Endothelial cell (in vitro differentiated cells): ENCODE data around the gene GALK2. TPM values are rescaled to one million over a fixed set of nuclear protein-coding genes. Genes with fewer than 3 reads are reported as not detected.
A peak's percentile ranks its signal among the peaks of the same experiment; 100 is the strongest.

Source experiments
- DNase-seq: peaks from one replicate; pipeline ENCODE4 v3.0.0; 2021; ENCODE audit warnings: low spot score
- H3K27ac Mint-ChIP-seq: one replicate; pipeline ENCODE4 v1.8.0; 2021; ENCODE audit warnings: mixed read lengths, inconsistent platforms; ENCODE audit not compliant: unreplicated experiment
- H3K27me3 Mint-ChIP-seq: one replicate; pipeline ENCODE4 v1.8.0; 2021; ENCODE audit warnings: mild to moderate bottlenecking, moderate library complexity, mixed read lengths, inconsistent platforms; ENCODE audit not compliant: unreplicated experiment
- H3K36me3 Mint-ChIP-seq: one replicate; pipeline ENCODE4 v1.8.0; 2021; ENCODE audit warnings: mild to moderate bottlenecking, low read depth, mixed read lengths, inconsistent platforms; ENCODE audit not compliant: unreplicated experiment
- H3K4me1 Mint-ChIP-seq: one replicate; pipeline ENCODE4 v1.8.0; 2021; ENCODE audit warnings: mild to moderate bottlenecking, mixed read lengths, inconsistent platforms; ENCODE audit not compliant: unreplicated experiment
- H3K4me3 Mint-ChIP-seq: one replicate; pipeline ENCODE4 v1.8.0; 2021; ENCODE audit warnings: mild to moderate bottlenecking, mixed read lengths, inconsistent platforms; ENCODE audit not compliant: unreplicated experiment
- H3K9me3 Mint-ChIP-seq: one replicate; pipeline ENCODE4 v1.8.0; 2021; ENCODE audit warnings: mixed read lengths, inconsistent platforms; ENCODE audit not compliant: unreplicated experiment
- CTCF ChIP-seq: fragments of 200-600 bp; sonication (generic); IDR thresholded peaks from one replicate; pipeline ENCODE4 v1.5.0; 2021; ENCODE audit warnings: antibody characterized with exemption; ENCODE audit not compliant: unreplicated experiment
- long read RNA-seq: library from polyadenylated mRNA; unstranded; transcript quantifications from one replicate; pipeline ENCODE4 v2.0.0, GENCODE V29; 2020; ENCODE audit not compliant: unreplicated experiment
- total RNA-seq: library from RNA; stranded (reverse); fragmentation: NEBNext Ultra II Directional; extraction: Animal tissue kit (Norgen Biotek cat#: 25700); gene quantifications from one replicate; pipeline ENCODE4 v1.2.1, GENCODE V29; 2021; ENCODE audit not compliant: unreplicated experiment

The GALK2 gene
- total RNA-seq, result 25.7 TPM
- long read RNA-seq, full-length matches to known transcripts, result 5 of 13 reads
- long read RNA-seq, partial matches to known transcripts, result 1 of 13 reads
- long read RNA-seq, other reads (novel, unspliced or antisense), result 7 of 13 reads

GRCh38 chr15:49169880-49170597 lies at the start of gene GALK2:
Gene GALK2 (plus strand): TSS chr15:49170247. CDS start chr15:49170323, 76 bp downstream.
- peak; percentile 74 for DNase-seq
- Mint-ChIP-seq H3K27me3 (no peaks in the 10 kb centered on the region), H3K36me3 (peaks cover 5% of the 10 kb centered on the region), H3K9me3 (no peaks in the 10 kb centered on the region), H3K4me3 (peak within 1 kb of the TSS; percentile 96), H3K27ac (peak within 1 kb of the TSS; percentile 84), H3K4me1 (peaks cover 19% of the 10 kb centered on the region)
- no peak for TF ChIP-seq CTCF

GRCh38 chr15:49120832-49121231 lies 49.2 kb upstream of the GALK2 start:
- Mint-ChIP-seq H3K4me1 (no peaks in the 10 kb centered on the region), H3K4me3 (no peak overlapping the region), H3K27ac (no peak overlapping the region), H3K9me3 (no peaks in the 10 kb centered on the region), H3K27me3 (no peaks in the 10 kb centered on the region), H3K36me3 (no peaks in the 10 kb centered on the region)
- TF ChIP-seq CTCF, result no peak
- no peak for DNase-seq

GRCh38 chr15:49121901-49122300 lies 48.1 kb upstream of the GALK2 start:
- Mint-ChIP-seq H3K9me3 (no peaks in the 10 kb centered on the region), H3K4me3 (no peak overlapping the region), H3K27ac (no peak overlapping the region), H3K27me3 (no peaks in the 10 kb centered on the region), H3K36me3 (no peaks in the 10 kb centered on the region), H3K4me1 (no peaks in the 10 kb centered on the region)
- DNase-seq, result no peak
- no peak for TF ChIP-seq CTCF

- Mint-ChIP-seq H3K4me3 (no peak overlapping the region), H3K27ac (no peak overlapping the region), H3K36me3 (no peaks in the 10 kb centered on the region), H3K27me3 (no peaks in the 10 kb centered on the region), H3K4me1 (no peaks in the 10 kb centered on the region), H3K9me3 (no peaks in the 10 kb centered on the region)
- DNase-seq, result no peak
- no peak for TF ChIP-seq CTCF
Observed at GRCh38 chr15:49122541-49123062, 47.4 kb upstream of the GALK2 start.

GRCh38 chr15:49124371-49124770 lies 45.7 kb upstream of the GALK2 start:
- H3K27me3 Mint-ChIP-seq, result no peaks in the 10 kb centered on the region
- no peak for DNase-seq
- no peak for TF ChIP-seq CTCF
- H3K36me3 Mint-ChIP-seq, result peaks cover 3% of the 10 kb centered on the region
- H3K27ac Mint-ChIP-seq, result no peak overlapping the region
- H3K4me3 Mint-ChIP-seq, result no peak overlapping the region
- no peaks in the 10 kb centered on the region for H3K9me3 Mint-ChIP-seq
- H3K4me1 Mint-ChIP-seq, result no peaks in the 10 kb centered on the region
